Measurements from ENCODE around the gene HPS1. TPM values are rescaled to one million over a fixed set of nuclear protein-coding genes. Genes with fewer than 3 reads are reported as not detected.

HPS1 gene
- total and polyA plus RNA-seq, 2 experiments from 2014 or later, result 21.4 to 51.2 TPM

DNA sequence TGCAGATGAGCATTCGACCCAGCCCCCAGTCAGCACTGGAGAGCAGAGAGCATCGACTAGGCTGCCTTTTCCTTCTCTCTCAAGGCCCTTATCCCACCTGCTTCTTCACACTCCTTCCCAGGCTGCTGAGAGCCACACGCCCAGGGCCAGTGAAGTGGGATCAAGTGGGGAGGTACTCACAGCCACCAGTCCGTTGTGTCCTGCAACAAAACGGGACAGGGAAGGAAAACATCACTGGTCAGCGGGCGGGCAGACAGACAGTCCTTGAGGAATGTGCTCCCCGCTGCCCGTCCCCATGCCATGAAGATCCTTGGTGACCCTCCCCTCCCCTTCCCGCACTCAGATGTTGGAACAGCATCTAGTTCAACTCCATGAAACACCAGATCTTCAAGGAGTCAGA is 36.0 kb downstream of the HPS1 start:
- TF ChIP-seq, protein P1, sequence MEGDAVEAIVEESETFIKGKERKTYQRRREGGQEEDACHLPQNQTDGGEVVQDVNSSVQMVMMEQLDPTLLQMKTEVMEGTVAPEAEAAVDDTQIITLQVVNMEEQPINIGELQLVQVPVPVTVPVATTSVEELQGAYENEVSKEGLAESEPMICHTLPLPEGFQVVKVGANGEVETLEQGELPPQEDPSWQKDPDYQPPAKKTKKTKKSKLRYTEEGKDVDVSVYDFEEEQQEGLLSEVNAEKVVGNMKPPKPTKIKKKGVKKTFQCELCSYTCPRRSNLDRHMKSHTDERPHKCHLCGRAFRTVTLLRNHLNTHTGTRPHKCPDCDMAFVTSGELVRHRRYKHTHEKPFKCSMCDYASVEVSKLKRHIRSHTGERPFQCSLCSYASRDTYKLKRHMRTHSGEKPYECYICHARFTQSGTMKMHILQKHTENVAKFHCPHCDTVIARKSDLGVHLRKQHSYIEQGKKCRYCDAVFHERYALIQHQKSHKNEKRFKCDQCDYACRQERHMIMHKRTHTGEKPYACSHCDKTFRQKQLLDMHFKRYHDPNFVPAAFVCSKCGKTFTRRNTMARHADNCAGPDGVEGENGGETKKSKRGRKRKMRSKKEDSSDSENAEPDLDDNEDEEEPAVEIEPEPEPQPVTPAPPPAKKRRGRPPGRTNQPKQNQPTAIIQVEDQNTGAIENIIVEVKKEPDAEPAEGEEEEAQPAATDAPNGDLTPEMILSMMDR (conservative IDR thresholded peaks at IDR 0.05; ENCODE audit: low read depth in 2 of 2), result no peak
- TF ChIP-seq CREB1 (CRISPR knock-in tag; IDR thresholded peaks at IDR 0.05; ENCODE audit: low read depth), result no peak
- TF ChIP-seq STAT1 (IDR thresholded peaks at IDR 0.05; ENCODE audit: unreplicated experiment), result no peak
- no peak for TF ChIP-seq ZNF114 (CRISPR knock-in tag; IDR thresholded peaks at IDR 0.05)
- no peak for TF ChIP-seq ZNF331 (CRISPR knock-in tag; IDR thresholded peaks at IDR 0.05; ENCODE audit: low read depth)
- no peak for TF ChIP-seq NANOG (IDR thresholded peaks at IDR 0.05; ENCODE audit: borderline replicate concordance)
- no peak for TF ChIP-seq JUNB (IDR thresholded peaks at IDR 0.05; ENCODE audit: unreplicated experiment)
- TF ChIP-seq, protein P2, sequence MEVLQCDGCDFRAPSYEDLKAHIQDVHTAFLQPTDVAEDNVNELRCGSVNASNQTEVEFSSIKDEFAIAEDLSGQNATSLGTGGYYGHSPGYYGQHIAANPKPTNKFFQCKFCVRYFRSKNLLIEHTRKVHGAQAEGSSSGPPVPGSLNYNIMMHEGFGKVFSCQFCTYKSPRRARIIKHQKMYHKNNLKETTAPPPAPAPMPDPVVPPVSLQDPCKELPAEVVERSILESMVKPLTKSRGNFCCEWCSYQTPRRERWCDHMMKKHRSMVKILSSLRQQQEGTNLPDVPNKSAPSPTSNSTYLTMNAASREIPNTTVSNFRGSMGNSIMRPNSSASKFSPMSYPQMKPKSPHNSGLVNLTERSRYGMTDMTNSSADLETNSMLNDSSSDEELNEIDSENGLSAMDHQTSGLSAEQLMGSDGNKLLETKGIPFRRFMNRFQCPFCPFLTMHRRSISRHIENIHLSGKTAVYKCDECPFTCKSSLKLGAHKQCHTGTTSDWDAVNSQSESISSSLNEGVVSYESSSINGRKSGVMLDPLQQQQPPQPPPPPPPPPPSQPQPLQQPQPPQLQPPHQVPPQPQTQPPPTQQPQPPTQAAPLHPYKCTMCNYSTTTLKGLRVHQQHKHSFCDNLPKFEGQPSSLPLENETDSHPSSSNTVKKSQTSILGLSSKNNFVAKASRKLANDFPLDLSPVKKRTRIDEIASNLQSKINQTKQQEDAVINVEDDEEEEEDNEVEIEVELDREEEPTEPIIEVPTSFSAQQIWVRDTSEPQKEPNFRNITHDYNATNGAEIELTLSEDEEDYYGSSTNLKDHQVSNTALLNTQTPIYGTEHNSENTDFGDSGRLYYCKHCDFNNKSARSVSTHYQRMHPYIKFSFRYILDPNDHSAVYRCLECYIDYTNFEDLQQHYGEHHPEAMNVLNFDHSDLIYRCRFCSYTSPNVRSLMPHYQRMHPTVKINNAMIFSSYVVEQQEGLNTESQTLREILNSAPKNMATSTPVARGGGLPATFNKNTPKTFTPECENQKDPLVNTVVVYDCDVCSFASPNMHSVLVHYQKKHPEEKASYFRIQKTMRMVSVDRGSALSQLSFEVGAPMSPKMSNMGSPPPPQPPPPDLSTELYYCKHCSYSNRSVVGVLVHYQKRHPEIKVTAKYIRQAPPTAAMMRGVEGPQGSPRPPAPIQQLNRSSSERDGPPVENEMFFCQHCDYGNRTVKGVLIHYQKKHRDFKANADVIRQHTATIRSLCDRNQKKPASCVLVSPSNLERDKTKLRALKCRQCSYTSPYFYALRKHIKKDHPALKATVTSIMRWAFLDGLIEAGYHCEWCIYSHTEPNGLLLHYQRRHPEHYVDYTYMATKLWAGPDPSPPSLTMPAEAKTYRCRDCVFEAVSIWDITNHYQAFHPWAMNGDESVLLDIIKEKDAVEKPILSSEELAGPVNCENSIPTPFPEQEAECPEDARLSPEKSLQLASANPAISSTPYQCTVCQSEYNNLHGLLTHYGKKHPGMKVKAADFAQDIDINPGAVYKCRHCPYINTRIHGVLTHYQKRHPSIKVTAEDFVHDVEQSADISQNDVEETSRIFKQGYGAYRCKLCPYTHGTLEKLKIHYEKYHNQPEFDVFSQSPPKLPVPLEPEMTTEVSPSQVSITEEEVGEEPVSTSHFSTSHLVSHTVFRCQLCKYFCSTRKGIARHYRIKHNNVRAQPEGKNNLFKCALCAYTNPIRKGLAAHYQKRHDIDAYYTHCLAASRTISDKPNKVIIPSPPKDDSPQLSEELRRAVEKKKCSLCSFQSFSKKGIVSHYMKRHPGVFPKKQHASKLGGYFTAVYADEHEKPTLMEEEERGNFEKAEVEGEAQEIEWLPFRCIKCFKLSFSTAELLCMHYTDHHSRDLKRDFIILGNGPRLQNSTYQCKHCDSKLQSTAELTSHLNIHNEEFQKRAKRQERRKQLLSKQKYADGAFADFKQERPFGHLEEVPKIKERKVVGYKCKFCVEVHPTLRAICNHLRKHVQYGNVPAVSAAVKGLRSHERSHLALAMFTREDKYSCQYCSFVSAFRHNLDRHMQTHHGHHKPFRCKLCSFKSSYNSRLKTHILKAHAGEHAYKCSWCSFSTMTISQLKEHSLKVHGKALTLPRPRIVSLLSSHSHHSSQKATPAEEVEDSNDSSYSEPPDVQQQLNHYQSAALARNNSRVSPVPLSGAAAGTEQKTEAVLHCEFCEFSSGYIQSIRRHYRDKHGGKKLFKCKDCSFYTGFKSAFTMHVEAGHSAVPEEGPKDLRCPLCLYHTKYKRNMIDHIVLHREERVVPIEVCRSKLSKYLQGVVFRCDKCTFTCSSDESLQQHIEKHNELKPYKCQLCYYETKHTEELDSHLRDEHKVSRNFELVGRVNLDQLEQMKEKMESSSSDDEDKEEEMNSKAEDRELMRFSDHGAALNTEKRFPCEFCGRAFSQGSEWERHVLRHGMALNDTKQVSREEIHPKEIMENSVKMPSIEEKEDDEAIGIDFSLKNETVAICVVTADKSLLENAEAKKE (CRISPR knock-in tag; IDR thresholded peaks at IDR 0.05), result no peak
- TF ChIP-seq, protein P3, sequence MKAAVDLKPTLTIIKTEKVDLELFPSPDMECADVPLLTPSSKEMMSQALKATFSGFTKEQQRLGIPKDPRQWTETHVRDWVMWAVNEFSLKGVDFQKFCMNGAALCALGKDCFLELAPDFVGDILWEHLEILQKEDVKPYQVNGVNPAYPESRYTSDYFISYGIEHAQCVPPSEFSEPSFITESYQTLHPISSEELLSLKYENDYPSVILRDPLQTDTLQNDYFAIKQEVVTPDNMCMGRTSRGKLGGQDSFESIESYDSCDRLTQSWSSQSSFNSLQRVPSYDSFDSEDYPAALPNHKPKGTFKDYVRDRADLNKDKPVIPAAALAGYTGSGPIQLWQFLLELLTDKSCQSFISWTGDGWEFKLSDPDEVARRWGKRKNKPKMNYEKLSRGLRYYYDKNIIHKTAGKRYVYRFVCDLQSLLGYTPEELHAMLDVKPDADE (IDR thresholded peaks at IDR 0.05), result no peak
- TF ChIP-seq EZH2 (IDR thresholded peaks at IDR 0.05; ENCODE audit: low read depth, unreplicated experiment), result no peak

More for the DNA sequence above, 36.0 kb downstream of the HPS1 start:
- Histone ChIP-seq H3K79me2 (replicated peaks; ENCODE audit: insufficient read depth) (no peaks in the 10 kb centered on the region), H4K20me1 (replicated peaks; ENCODE audit: insufficient read depth) (no peaks in the 10 kb centered on the region), H3K27me3 (ENCODE audit: insufficient read depth) (no peaks in the 10 kb centered on the region), H3K4me2 (no peak overlapping the region), H3K4me3 (no peak overlapping the region), H3K4me1 (ENCODE audit: insufficient read depth) (peaks cover 14% of the 10 kb centered on the region), H3K9me2 (ENCODE audit: insufficient read depth) (no peaks in the 10 kb centered on the region), H2AFZ (no peak overlapping the region), H3K27ac (ENCODE audit: low read depth) (no peak overlapping the region), H3K36me3 (ENCODE audit: insufficient read depth) (no peaks in the 10 kb centered on the region), H3F3A (replicated peaks; ENCODE audit: low read depth) (no peaks in the 10 kb centered on the region)
- ATAC-seq (no peak), DNase-seq (ENCODE audit: low spot score) (no peak)
- H3K27me3 Mint-ChIP-seq (ENCODE audit: insufficient read depth, low read depth, poor library complexity), result peaks cover 5% of the 10 kb centered on the region
- peaks cover 12% of the 10 kb centered on the region; the same call in 2 of the 3 replicates for H3K4me1 Mint-ChIP-seq
- H3K4me3 Mint-ChIP-seq, result no peak overlapping the region
- H3K36me3 Mint-ChIP-seq (ENCODE audit: low read depth), result no peaks in the 10 kb centered on the region
- H3K27ac Mint-ChIP-seq, result no peak overlapping the region
- no peaks in the 10 kb centered on the region for H3K9me3 Mint-ChIP-seq
